Central memory CD8-positive, alpha-beta T cell (primary cell): ENCODE measurements around the gene DIAPH2.

Experiments used
- ATAC-seq: fragments of 150-1000 bp; cut with Tn5 transposase; replicated peaks from 2 replicates; pipeline ENCODE4 v1.10.0; 2022; ENCODE audit warnings: mild to moderate bottlenecking, moderate FRiP score, moderate number of reproducible peaks; ENCODE audit not compliant: poor library complexity, severe bottlenecking; ENCODE audit errors: extremely low read depth
- DNase-seq, 2 donors: peaks; one replicate each; pipeline ENCODE4 v3.0.0; 2021; ENCODE audit warnings: low spot score in 2 of 2
- H3K27ac Mint-ChIP-seq: one replicate; pipeline ENCODE4 v1.8.0; 2022; ENCODE audit warnings: low read depth, mild to moderate bottlenecking, moderate library complexity, mixed read lengths
- H3K27me3 Mint-ChIP-seq: one replicate; pipeline ENCODE4 v1.8.0; 2022; ENCODE audit warnings: mixed read lengths
- H3K36me3 Mint-ChIP-seq: one replicate; pipeline ENCODE4 v1.8.0; 2022; ENCODE audit warnings: mild to moderate bottlenecking, moderate library complexity, mixed read lengths; ENCODE audit not compliant: insufficient read depth
- H3K4me1 Mint-ChIP-seq: one replicate; pipeline ENCODE4 v1.8.0; 2022; ENCODE audit warnings: mixed read lengths
- H3K4me3 Mint-ChIP-seq: one replicate; pipeline ENCODE4 v1.8.0; 2022; ENCODE audit warnings: mild to moderate bottlenecking, moderate library complexity, mixed read lengths
- H3K9me3 Mint-ChIP-seq: one replicate; pipeline ENCODE4 v1.8.0; 2022; ENCODE audit warnings: mixed read lengths

Gene DIAPH2

DNA sequence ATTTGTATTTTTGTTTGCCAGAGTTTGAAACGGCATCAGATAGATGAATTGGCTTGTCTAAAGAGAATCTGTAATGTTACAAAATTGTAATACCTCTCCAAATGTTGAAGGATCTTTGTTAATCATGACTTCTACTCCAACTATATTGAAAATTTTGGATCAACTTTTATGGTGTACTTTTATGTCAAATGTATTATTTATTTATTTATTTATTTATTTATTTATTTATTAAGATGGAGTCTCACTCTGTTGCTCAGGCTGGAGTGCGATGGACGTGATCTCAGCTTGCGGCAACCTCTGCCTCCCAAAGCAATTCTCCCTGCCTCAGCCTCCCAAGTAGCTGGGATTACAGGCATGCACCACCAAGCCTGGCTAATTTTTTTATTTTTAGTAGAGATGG is 235.0 kb downstream of the DIAPH2 start:
- H3K27ac Mint-ChIP-seq, result no peak overlapping the region
- H3K36me3 Mint-ChIP-seq, result peaks cover 1% of the 10 kb centered on the region
- H3K4me3 Mint-ChIP-seq, result no peak overlapping the region
- ATAC-seq (no peak), DNase-seq (no peak)
- H3K27me3 Mint-ChIP-seq, result no peaks in the 10 kb centered on the region
- H3K9me3 Mint-ChIP-seq, result no peaks in the 10 kb centered on the region
- no peaks in the 10 kb centered on the region for H3K4me1 Mint-ChIP-seq

GRCh38 chrX:96924581-96924980 is 239.9 kb downstream of the DIAPH2 start:
- Mint-ChIP-seq H3K27me3 (no peaks in the 10 kb centered on the region), H3K4me1 (no peaks in the 10 kb centered on the region), H3K4me3 (no peak overlapping the region), H3K9me3 (no peaks in the 10 kb centered on the region), H3K27ac (no peak overlapping the region), H3K36me3 (peaks cover 1% of the 10 kb centered on the region)
- ATAC-seq, result no peak
- DNase-seq, result no peak

DNA sequence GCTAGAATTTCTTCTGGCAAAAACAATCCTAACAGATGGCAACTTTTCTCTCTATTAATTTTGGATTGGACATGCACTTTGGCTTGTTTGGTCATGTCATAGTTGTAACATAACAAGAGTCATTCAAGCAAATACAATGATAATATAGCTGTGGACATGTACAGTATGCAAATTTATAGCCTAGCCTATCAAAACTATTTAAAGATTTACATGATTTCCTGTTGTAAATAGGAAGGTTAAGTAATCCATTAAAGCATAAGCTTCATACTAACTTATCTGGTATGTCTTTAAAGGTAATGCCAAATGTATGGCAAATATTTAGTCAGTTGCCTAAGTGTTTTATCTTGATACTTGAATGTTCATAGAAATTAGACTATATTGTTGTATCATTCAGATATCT is 244.4 kb downstream of the DIAPH2 start:
- DNase-seq (no peak), ATAC-seq (no peak)
- H3K36me3 Mint-ChIP-seq, result peaks cover 2% of the 10 kb centered on the region
- H3K4me1 Mint-ChIP-seq, result no peaks in the 10 kb centered on the region
- H3K27ac Mint-ChIP-seq, result no peak overlapping the region
- no peaks in the 10 kb centered on the region for H3K27me3 Mint-ChIP-seq
- no peaks in the 10 kb centered on the region for H3K9me3 Mint-ChIP-seq
- no peak overlapping the region for H3K4me3 Mint-ChIP-seq

- DNase-seq (no peak), ATAC-seq (no peak)
- Mint-ChIP-seq H3K4me1 (peaks cover 14% of the 10 kb centered on the region), H3K36me3 (peaks cover 3% of the 10 kb centered on the region), H3K27me3 (no peaks in the 10 kb centered on the region), H3K27ac (no peak overlapping the region), H3K9me3 (no peaks in the 10 kb centered on the region), H3K4me3 (no peak overlapping the region)
Observed at GRCh38 chrX:96957718-96958117, 273.1 kb downstream of the DIAPH2 start.

- H3K4me3 Mint-ChIP-seq, result no peak overlapping the region
- no peaks in the 10 kb centered on the region for H3K27me3 Mint-ChIP-seq
- peaks cover 4% of the 10 kb centered on the region for H3K4me1 Mint-ChIP-seq
- no peak overlapping the region for H3K27ac Mint-ChIP-seq
- ATAC-seq, result no peak
- DNase-seq, result no peak
- H3K36me3 Mint-ChIP-seq, result peaks cover 5% of the 10 kb centered on the region
- H3K9me3 Mint-ChIP-seq, result no peaks in the 10 kb centered on the region
Observed at GRCh38 chrX:96971812-96972211, 287.2 kb downstream of the DIAPH2 start.

- DNase-seq (no peak), ATAC-seq (no peak)
- Mint-ChIP-seq H3K36me3 (peaks cover 3% of the 10 kb centered on the region), H3K4me1 (peaks cover 4% of the 10 kb centered on the region), H3K27ac (no peak overlapping the region), H3K27me3 (no peaks in the 10 kb centered on the region), H3K9me3 (no peaks in the 10 kb centered on the region), H3K4me3 (no peak overlapping the region)
Observed at GRCh38 chrX:96978906-96979305, 294.3 kb downstream of the DIAPH2 start.

GRCh38 chrX:96979766-96980165 is 295.1 kb downstream of the DIAPH2 start:
- H3K27ac Mint-ChIP-seq, result no peak overlapping the region
- no peaks in the 10 kb centered on the region for H3K4me1 Mint-ChIP-seq
- DNase-seq, result no peak
- H3K36me3 Mint-ChIP-seq, result peaks cover 3% of the 10 kb centered on the region
- no peaks in the 10 kb centered on the region for H3K27me3 Mint-ChIP-seq
- H3K4me3 Mint-ChIP-seq, result no peak overlapping the region
- ATAC-seq, result no peak
- H3K9me3 Mint-ChIP-seq, result no peaks in the 10 kb centered on the region

DNA sequence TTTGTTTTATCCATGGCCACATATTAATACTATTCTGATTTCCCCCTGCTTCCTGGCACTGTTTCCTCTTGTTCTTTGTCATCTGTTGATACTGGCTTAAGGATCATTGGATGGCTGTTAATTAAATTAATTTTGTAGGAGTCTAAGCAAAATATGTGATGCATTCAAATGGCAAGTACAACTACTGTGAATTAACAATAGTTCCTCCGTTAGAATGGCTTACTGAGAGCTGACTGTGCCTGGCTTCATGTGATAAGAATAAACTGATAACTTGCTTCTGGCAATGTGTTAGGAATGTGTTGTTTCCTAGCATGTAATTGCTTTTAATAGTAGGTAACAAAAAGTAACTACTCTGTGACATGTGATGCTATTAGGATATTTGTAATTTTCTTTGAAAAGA is 297.5 kb downstream of the DIAPH2 start:
- Mint-ChIP-seq H3K4me1 (no peaks in the 10 kb centered on the region), H3K4me3 (no peak overlapping the region), H3K36me3 (no peaks in the 10 kb centered on the region), H3K27ac (no peak overlapping the region), H3K27me3 (no peaks in the 10 kb centered on the region), H3K9me3 (no peaks in the 10 kb centered on the region)
- ATAC-seq, result no peak
- DNase-seq, result no peak

DNA sequence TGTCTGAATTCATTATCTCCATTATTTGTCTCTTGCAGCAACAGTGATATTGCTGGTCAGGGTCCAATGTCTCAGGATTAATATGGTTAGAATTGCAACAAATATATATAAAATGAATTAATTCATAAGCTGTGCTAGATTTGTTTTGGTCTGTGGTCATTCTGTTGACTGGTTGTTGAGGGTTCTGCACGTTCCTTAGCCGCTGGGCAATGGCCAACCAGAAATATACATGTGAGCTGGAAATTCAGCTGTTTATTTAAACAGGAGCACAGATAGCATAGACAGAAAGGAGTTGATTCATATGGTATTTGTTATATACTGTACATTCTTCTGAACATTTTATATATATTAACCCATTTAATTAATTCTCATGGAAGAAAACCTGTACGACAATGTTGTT is 299.9 kb downstream of the DIAPH2 start:
- no peaks in the 10 kb centered on the region for H3K9me3 Mint-ChIP-seq
- H3K36me3 Mint-ChIP-seq, result no peaks in the 10 kb centered on the region
- ATAC-seq (no peak), DNase-seq (no peak)
- H3K27me3 Mint-ChIP-seq, result no peaks in the 10 kb centered on the region
- H3K27ac Mint-ChIP-seq, result no peak overlapping the region
- no peak overlapping the region for H3K4me3 Mint-ChIP-seq
- H3K4me1 Mint-ChIP-seq, result no peaks in the 10 kb centered on the region

DNA sequence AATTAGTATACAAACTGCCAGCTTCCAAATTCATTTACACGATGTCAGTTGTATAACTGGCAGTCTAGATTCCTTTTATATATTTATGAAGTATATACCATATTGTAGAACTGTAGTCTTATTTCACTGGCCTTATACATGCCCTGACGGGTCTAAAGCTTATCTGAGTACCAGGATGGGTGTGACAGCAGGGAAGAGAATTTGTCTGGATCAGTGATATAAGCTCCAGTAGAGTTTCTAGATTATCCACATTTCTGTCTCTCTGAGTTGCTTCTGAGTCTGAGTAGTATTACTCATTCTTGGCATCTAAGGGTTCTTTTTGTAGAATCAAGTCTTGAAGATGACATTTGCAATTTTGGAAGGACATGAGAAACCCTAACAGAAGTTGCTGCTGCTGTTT is 300.4 kb downstream of the DIAPH2 start:
- Mint-ChIP-seq H3K4me3 (no peak overlapping the region), H3K9me3 (no peaks in the 10 kb centered on the region), H3K27ac (no peak overlapping the region), H3K27me3 (no peaks in the 10 kb centered on the region), H3K36me3 (no peaks in the 10 kb centered on the region), H3K4me1 (no peaks in the 10 kb centered on the region)
- no peak for DNase-seq
- ATAC-seq, result no peak

GRCh38 chrX:96987228-96987627 is 302.6 kb downstream of the DIAPH2 start:
- Mint-ChIP-seq H3K27me3 (no peaks in the 10 kb centered on the region), H3K9me3 (no peaks in the 10 kb centered on the region), H3K36me3 (no peaks in the 10 kb centered on the region), H3K27ac (no peak overlapping the region), H3K4me1 (no peaks in the 10 kb centered on the region), H3K4me3 (no peak overlapping the region)
- ATAC-seq (no peak), DNase-seq (no peak)

DNA sequence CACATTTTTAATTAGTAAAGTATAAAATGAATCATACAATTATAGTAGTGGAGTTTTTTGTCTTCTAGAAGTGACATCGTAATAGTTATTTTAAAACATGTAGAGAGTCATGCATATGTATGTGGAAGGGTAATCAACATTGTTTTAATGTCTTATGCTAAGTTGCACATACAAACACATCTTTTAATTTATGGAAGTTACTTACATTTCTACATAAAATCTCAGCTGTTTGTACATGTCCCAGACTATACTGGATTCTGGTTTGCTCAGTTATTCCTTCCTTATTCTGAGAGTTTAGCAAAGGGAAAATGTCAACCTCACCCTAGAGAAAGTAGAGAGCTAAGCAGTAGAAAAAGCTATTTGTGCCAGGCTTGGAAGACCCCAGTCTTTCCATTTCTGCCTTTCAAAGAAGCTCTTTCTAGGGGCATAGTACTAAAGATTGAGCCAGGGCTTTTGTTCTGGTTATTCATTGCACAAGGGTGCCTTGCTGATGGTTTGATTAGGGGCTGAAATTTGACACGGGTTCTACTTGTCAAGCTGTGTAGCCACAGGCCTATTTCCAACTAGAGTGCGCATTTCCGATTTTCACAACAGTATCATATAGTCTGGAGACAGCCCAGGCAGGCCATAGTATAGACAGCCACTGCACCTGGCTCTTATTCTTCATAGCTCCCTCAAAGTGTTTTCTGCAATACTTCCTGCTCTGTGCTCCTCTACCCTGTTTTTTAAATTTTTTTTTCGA is 305.4 kb downstream of the DIAPH2 start:
- no peak for ATAC-seq
- no peak overlapping the region for H3K4me3 Mint-ChIP-seq

GRCh38 chrX:96994093-96994492 is 309.5 kb downstream of the DIAPH2 start:
- DNase-seq, result no peak
- ATAC-seq, result no peak
- Mint-ChIP-seq H3K27ac (no peak overlapping the region), H3K27me3 (no peaks in the 10 kb centered on the region), H3K4me1 (no peaks in the 10 kb centered on the region), H3K4me3 (no peak overlapping the region), H3K36me3 (peaks cover 3% of the 10 kb centered on the region), H3K9me3 (no peaks in the 10 kb centered on the region)

More for the DNA sequence above, 305.4 kb downstream of the DIAPH2 start:
- H3K27ac Mint-ChIP-seq, result no peak overlapping the region
- H3K4me1 Mint-ChIP-seq, result no peaks in the 10 kb centered on the region
- no peaks in the 10 kb centered on the region for H3K27me3 Mint-ChIP-seq
- H3K9me3 Mint-ChIP-seq, result no peaks in the 10 kb centered on the region
- H3K36me3 Mint-ChIP-seq, result peaks cover 3% of the 10 kb centered on the region
- DNase-seq, result no peak
